Stimulated activated CD8-positive, alpha-beta memory T cell treated with anti-CD3 and anti-CD28 coated beads, Interleukin-2, amount 100 ng/mL, for 1 hour (primary cell): ENCODE results near the gene ARHGEF11.

ENCODE experiments used
- DNase-seq, 2 donors: peaks; one replicate each; pipeline ENCODE4 v3.0.0-alpha.2; 2020; ENCODE audit warnings: low read depth in 2 of 2

Gene ARHGEF11

DNA sequence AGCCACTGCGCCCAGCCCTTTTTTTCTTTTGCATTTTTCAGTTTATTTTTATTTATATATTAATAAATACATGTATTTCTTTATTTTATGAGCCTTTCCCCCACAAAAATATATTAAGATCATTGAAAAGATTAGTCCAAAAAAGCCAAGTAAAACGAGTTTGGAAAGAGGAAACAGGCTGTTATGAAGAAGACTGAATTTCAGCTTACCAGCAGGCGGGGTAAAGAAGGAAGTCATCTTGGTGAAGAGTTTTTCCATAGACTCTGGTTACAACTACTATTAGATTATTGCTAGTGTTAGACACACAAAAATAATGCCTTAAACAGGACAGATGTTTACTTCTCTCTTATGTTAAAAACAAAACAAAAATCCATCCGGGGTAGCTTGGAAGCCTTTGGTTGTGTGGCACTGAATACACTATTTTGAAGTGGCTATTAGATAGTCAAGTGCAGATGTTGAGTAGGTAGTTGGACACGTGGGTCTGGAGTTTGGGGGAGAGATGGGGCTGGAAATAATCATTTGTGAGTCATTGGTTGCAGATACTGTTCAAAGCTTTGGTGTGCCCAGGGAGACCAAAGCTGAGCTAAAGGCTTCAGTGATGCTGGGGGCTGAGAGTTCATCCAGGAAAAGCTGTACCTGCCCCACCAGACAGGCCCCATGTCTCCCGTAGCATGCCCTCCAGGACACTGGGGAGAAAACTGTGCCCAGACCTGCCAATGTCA is 133.8 kb downstream of the ARHGEF11 start:
- no peak for DNase-seq

- DNase-seq, result peak in 1 of 2 donors; percentile 34
Observed at GRCh38 chr1:156910309-156910782, 135.2 kb downstream of the ARHGEF11 start.

- no peak for DNase-seq
Observed at GRCh38 chr1:156909671-156910070, 135.9 kb downstream of the ARHGEF11 start.

GRCh38 chr1:156908955-156909354 is 136.6 kb downstream of the ARHGEF11 start:
- no peak for DNase-seq

- no peak for DNase-seq
Observed at GRCh38 chr1:156908541-156908940, 137.0 kb downstream of the ARHGEF11 start.

DNA sequence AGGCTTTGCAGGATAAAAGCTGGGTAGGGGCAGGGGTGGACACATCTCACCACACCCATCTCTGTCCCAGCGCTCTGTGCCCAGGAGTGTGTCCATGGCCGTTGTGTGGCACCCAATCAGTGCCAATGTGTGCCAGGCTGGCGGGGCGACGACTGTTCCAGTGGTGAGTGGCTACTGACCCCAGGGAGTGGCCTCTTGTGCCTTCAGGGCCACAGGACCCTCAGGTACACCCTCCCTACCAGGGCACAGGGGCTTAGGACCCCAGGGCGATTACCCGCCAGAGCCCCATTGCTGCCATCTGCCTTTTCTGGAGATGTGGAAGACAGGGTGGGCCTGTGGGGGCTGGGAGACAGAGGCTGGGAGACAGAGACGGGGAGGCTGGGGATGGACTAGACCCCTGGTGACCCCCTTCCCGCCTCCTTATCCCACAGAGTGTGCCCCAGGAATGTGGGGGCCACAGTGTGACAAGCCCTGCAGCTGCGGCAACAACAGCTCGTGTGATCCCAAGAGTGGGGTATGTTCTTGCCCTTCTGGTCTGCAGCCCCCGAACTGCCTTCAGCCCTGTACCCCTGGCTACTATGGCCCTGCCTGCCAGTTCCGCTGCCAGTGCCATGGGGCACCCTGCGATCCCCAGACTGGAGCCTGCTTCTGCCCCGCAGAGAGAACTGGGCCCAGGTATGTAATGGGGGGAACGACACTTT is 139.2 kb downstream of the ARHGEF11 start:
- no peak for DNase-seq

DNA sequence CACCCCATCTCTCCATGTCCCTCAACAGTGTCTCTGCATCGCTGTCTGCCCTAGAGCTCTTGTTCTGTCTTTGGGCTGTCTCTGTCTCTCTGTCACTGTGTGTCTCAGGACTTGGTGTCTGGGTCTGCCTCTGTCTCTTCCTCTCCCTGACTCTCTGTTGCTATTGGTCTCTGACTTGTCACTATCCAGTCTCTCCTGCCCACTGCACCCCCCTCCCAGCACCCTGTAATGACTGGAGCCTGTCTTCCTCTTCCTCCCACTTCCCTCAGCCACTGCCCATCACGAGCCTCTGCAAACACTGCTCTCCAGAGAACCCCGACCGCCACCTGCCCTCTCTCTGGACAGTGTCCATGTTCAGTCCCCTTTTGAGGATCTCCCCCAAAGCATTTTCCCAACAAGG is 139.9 kb downstream of the ARHGEF11 start:
- no peak for DNase-seq

DNA sequence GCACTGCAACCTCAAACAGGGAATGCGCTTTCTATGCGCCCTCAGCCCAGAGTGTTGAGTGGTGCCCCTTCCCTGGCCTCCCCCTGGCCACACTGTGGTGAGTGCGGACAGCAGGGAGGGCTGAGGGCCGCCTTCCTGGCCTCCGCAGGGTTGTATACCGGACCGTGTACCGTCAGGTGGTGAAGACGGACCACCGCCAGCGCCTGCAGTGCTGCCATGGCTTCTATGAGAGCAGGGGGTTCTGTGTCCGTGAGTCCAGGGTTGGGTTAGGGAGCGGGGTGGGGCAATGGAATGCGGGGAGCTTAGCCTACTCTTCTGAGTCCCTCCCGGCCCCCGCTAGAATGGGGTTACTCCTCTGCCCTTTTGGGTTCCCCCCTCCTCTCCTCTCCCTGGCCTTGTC is 140.4 kb downstream of the ARHGEF11 start:
- DNase-seq, result no peak

DNA sequence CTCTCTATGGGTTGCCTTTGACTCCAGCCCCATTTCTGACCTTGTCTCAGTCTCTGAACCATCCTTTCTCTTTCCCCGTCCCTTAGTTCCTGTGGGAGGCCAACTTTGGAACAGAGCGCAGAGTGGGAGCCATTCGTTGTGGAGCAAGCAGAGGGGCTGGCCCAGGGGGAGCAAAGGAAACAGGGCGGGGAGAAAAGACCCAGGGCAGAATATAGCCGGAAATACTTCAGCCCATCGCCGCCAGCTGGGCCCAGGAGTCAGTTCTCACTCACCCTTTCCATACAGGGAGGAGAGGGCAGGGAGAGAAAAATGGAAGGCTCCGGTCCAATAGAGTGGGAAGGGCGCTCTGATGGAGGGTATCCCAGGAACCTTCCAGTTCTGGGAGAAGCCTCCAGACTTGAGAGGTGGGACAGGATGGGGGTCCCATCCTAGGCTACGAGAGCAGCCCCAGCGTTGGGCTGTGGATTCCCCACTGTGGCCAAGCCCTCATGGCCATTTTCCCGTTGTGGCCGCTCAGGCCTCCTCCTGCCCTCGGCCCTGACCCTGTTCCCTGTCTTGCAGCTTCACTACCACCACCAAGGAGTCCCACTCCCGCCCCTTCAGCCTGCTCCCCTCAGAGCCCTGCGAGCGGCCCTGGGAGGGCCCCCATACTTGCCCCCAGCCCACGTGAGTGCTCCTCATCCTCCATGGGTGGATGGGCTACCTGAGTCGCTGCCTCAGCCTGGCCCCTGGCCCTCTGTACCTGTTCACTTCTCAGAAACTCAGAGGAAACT is 141.2 kb downstream of the ARHGEF11 start:
- DNase-seq, result no peak

GRCh38 chr1:156903328-156904091 is 142.0 kb downstream of the ARHGEF11 start:
- DNase-seq, result no peak

GRCh38 chr1:156901966-156902915 is 143.3 kb downstream of the ARHGEF11 start:
- DNase-seq, result no peak

DNA sequence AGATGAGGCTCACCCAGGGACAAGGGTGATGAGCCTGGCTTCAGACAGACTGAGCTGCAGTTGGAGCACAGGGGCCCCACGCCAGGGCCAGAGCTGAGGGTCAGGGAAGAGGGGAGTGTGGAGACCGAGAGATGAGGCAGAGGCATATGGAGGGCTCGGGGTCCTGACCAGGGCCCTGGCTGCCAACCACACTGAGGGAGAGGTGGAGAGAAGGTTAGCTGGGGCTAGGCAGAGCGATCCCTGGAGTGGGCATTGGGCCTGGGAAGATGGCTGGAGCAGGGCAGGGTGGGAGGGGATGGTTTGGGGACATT is 144.0 kb downstream of the ARHGEF11 start:
- no peak for DNase-seq

GRCh38 chr1:156900896-156901589 is 144.5 kb downstream of the ARHGEF11 start:
- no peak for DNase-seq

GRCh38 chr1:156899956-156900718 is 145.4 kb downstream of the ARHGEF11 start:
- DNase-seq, result no peak

DNA sequence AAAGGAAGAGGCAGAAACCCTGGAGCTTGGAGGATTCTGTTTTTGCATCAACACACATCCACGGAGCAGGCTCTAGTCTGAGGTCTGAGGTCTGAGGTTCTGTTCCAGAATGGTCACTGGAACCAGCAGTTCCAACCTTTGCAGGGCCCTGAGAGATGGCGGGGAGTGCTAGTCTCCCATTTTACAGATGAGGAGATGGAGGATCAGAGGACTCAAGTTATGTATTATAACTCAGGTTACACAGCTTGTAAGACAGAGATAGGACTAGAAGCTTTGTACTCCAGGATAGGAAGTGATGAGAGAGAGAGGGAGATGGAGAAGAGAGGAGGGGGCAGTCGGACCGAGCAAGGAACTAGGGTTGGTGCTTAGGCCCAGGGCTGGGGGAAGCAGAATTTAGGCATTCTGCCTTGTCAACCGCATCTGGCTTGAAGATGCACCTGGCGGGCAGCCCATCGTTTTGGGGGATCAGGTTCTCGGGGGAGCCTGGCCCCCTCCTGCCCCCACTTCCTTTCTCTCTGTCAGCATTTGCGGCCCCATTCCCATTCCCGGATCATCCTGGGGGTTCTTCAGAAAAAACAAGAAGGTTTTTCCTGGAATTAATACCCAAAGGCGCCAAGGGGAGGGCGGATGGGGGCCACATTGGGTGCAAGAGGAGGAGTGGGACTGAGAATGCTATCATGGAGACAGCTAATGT is 146.4 kb downstream of the ARHGEF11 start:
- DNase-seq, result no peak

DNA sequence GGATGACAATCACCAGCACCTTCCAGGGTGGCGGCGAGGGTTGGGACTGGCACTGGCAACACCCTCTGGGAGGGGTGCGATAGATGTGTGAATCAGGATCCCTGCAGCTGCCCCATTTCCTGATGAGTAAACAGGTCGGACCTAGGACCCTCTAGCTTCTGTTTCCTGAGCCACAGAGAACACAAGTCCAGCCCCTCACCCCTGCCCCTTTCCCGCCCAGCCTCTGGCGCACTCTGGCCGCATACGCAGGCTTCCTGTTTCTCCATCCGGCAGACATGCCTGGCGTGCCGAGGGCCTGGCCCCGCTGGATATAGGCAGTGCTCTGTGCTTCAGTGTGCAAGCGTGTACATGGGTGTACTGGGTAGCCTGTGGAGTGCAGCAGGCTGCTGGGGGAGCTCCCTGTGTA is 147.4 kb downstream of the ARHGEF11 start:
- no peak for DNase-seq

DNA sequence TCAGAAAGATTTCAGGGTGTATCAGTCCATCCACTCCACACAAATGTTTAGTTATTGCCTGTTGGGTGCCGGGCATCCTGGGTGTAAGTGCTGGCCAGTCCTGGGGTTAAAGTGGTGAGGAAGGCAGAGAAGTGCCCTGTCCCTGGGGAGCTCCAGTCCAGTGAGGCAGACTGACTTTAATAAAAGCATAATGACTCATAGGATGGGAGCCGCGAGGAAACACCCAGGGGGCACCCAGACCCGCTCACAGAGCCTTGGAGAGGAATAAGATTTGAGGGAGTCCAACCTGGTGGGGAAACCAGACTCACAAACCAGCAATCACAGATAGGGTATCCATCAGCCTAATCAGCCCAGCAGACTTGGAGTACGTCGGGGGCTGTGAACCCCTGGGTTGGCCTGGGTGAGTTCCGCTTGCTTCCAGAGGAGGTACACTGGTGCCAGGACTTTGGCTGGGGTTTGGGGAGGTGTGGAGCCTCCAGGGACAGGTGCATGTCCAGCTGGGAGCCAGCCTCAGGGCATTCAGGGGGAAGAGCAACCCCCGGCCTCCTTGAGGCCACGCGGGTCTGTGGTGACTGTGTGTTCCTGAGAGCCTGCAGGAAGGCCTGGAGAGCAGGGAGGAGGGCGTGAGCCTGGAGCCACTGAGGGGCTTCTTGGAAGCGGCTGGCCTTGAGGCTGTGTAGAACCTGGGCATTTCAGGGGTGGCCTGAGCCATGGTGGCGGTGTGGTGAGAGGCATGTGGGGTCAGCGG is 148.3 kb downstream of the ARHGEF11 start:
- no peak for DNase-seq

DNA sequence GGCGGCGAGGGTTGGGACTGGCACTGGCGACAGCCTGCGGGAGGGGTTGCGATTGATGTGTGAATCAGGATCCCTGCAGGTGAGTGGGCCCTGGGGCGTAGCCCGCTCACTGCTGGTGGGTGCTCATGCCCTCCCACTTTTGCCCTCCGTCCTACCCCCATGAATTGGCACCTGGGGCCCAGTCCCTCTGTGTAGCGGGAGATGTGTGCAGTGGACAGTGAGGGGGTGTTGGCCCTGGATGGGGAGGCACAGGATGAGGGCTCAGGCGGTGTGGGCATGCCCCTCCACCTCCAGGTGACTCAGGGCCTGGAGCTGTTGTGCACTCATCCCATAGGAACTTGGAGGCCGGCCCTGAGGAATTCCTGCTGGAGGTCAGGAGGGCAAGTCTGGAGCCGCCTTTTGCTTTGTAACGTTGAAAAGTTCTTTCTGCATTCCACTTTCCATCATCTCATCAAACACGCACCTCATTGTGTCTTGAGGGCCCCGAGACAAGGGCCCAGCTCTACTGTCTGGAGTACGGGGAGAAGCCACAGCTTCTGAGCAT is 149.0 kb downstream of the ARHGEF11 start:
- DNase-seq, result no peak
